Thoracic aorta (tissue), 2 donors: Measurements from ENCODE around the gene TAGAP. TPM values are rescaled to one million over a fixed set of nuclear protein-coding genes. Genes with fewer than 3 reads are reported as not detected.

Source experiments
- ATAC-seq: fragments of 150-250 bp; one replicate; pipeline ENCODE4 v1.8.0; 2017; ENCODE audit warnings: low read depth; ENCODE audit not compliant: insufficient number of reproducible peaks, low FRiP score
- DNase-seq: peaks from one replicate; pipeline ENCODE4 v3.0.0-alpha.2; 2020; ENCODE audit warnings: low spot score
- H3K27ac ChIP-seq, 2 donors: fragments of 200-600 bp; sonication (generic); 1 replicate in 1 of 2; 2 replicates in 1 of 2; pipeline ENCODE4 v1.5.1; 2016; ENCODE audit warnings: mild to moderate bottlenecking in 2 of 2, moderate library complexity in 2 of 2
- H3K27me3 ChIP-seq: fragments of 200-600 bp; sonication (generic); replicated peaks from 2 replicates; pipeline ENCODE4 v1.6.0; 2016; ENCODE audit warnings: mild to moderate bottlenecking; ENCODE audit not compliant: insufficient read depth
- H3K36me3 ChIP-seq: fragments of 200-600 bp; sonication (generic); one replicate; pipeline ENCODE4 v1.5.1; 2016
- H3K4me1 ChIP-seq, 2 donors: fragments of 200-600 bp; sonication (generic); 1 replicate in 1 of 2; 2 replicates in 1 of 2; pipeline versions ENCODE4 v1.5.1 to v1.6.0; 2016; ENCODE audit warnings: low read depth in 2 of 2, mild to moderate bottlenecking in 1 of 2; ENCODE audit not compliant: control insufficient read depth in 1 of 2
- H3K4me3 ChIP-seq: fragments of 200-600 bp; sonication (generic); 2 replicates; pipeline ENCODE4 v1.5.1; 2016; ENCODE audit warnings: mild to moderate bottlenecking
- H3K9me3 ChIP-seq: fragments of 200-600 bp; sonication (generic); 2 replicates; pipeline ENCODE4 v1.5.1; 2016
- total RNA-seq, 2 donors: library from RNA; depleted of rRNA; stranded (reverse); fragments of >200 nt; gene quantifications; one replicate each; pipeline versions ENCODE4 v1.1.0 to v1.2.3, GENCODE V29; 2016
- TF ChIP-seq, protein P1 (sequence below): fragments of 200-600 bp; sonication (generic); IDR thresholded peaks from one replicate; pipeline ENCODE4 v1.5.1; 2019; ENCODE audit warnings: antibody characterized with exemption

TAGAP gene
- total RNA-seq, 2 donors from 2014 or later: 3.2 to 6.2 TPM

DNA sequence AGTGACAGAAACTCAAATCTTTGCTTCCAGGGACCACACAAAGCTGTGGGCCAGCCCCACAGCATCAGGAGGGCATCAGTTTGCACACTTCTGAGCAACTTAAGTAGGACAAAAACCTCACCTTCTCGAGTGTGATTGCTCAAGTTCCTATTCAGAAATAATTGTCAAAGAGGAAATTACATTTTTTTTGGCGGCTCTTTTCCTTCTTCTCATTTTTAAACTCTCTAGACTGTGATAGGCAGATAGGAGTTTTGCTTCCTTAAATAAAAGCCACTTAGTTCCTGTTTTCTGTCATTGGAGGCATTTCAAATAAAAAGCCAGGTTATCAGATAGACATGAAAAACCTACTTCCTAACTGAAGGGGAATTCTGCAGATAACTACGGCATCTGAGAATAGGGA lies 11.2 kb upstream of the TAGAP start:
- Histone ChIP-seq H3K4me3 (no peak overlapping the region), H3K9me3 (no peaks in the 10 kb centered on the region), H3K27ac (no peak overlapping the region), H3K27me3 (no peaks in the 10 kb centered on the region), H3K4me1 (no peaks in the 10 kb centered on the region), H3K36me3 (no peaks in the 10 kb centered on the region)
- TF ChIP-seq, protein P1, sequence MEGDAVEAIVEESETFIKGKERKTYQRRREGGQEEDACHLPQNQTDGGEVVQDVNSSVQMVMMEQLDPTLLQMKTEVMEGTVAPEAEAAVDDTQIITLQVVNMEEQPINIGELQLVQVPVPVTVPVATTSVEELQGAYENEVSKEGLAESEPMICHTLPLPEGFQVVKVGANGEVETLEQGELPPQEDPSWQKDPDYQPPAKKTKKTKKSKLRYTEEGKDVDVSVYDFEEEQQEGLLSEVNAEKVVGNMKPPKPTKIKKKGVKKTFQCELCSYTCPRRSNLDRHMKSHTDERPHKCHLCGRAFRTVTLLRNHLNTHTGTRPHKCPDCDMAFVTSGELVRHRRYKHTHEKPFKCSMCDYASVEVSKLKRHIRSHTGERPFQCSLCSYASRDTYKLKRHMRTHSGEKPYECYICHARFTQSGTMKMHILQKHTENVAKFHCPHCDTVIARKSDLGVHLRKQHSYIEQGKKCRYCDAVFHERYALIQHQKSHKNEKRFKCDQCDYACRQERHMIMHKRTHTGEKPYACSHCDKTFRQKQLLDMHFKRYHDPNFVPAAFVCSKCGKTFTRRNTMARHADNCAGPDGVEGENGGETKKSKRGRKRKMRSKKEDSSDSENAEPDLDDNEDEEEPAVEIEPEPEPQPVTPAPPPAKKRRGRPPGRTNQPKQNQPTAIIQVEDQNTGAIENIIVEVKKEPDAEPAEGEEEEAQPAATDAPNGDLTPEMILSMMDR: no peak
- DNase-seq: no peak
- ATAC-seq: no peak

DNA sequence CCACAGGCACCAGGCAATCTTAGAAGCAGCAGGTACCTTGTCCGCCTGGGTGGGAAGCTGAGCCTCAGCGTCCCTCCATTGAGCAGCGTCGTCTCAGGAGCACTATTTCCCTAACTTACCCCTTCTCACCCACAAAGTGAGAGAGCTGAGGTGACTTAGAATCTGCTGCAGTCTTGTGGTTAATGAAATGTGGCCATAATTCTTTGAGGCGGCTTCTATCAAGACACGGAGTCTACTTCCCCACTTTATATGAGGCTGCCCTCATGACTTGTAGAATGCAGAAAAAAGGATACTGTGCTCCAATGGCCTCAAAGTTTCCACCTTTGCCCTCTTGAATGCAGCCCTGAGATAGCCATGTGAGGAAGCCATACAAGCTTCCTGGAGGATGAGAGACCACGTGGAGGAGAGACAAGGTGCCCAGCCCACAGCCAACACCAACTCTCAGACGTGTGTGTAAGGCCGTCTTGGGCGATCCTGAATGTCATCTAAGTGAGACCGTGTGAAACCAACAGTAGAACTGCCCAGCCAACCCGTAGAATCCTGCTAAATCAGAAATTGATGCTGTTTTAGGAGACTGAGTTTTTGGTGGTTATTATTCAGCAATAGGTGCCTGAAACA lies 9.1 kb upstream of the TAGAP start:
- H3K27ac ChIP-seq: no peak overlapping the region
- no peak overlapping the region for H3K4me3 ChIP-seq
- H3K36me3 ChIP-seq: no peaks in the 10 kb centered on the region
- no peaks in the 10 kb centered on the region for H3K27me3 ChIP-seq
- ATAC-seq (no peak), DNase-seq (no peak)
- no peaks in the 10 kb centered on the region for H3K9me3 ChIP-seq
- TF ChIP-seq, protein P1: no peak
- no peaks in the 10 kb centered on the region for H3K4me1 ChIP-seq

DNA sequence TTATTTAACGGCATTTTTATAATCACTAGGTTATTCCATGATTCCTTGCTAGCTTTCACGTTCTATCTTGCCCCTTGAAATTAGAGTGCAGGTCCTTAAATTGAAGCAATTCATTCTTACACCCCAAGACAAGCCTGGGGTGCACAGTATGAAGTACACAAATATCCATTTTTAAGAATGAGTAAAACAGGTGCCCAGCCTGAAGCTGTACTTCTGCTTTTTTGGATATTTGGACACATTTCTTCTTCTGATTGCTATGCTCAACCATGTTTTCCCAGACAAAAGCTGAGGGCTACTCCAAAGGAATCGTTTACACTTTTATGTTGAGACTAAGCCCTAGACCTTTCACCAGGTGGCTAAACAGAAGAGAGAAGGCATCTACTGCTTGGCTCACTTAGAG lies 7.9 kb upstream of the TAGAP start:
- Histone ChIP-seq H3K9me3 (no peaks in the 10 kb centered on the region), H3K4me1 (no peaks in the 10 kb centered on the region), H3K4me3 (no peak overlapping the region), H3K36me3 (no peaks in the 10 kb centered on the region), H3K27ac (no peak overlapping the region), H3K27me3 (no peaks in the 10 kb centered on the region)
- DNase-seq: no peak
- TF ChIP-seq, protein P1: no peak
- ATAC-seq: no peak

DNA sequence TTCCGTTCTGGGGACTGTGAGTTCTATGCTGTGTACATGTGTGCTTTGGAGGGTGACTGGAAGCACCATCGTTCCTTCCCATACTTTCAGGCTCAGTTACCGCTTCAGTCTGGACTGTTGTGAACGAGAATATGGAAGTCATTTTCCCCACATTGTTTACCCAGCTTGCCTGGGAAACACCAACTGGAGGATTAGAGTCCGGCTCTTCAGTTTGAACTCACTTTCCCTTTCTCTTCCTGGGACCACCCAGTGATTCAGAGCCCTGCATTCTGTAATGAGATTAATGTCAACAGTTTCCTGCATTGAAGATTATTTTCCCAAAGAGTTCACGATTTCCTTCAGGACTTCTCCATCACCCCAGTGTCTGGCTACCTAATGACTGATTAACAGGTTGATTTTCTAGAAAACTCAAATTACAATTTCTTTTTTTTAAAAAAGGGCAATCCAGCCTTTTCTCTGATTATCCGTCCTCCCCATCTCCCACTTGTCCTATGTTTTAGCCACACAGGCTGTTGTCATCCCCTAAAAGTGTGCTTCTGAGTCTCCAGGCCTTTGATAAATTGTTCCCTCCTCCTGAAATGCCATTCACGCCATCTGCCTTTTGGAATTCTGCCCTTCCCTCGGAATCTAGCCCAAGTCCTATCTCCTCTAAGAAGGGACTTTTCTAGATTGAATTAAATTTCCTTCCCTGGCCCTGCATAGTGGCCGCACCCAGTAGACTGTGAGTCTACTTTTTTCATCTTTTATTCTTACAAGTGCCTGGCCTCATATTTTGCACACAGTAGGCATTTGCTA lies 3.3 kb upstream of the TAGAP start:
- no peak for DNase-seq
- Histone ChIP-seq H3K27me3 (no peaks in the 10 kb centered on the region), H3K36me3 (no peaks in the 10 kb centered on the region), H3K4me1 (no peaks in the 10 kb centered on the region), H3K4me3 (no peak overlapping the region), H3K27ac (no peak overlapping the region), H3K9me3 (no peaks in the 10 kb centered on the region)
- ATAC-seq: no peak
- TF ChIP-seq, protein P1: no peak

DNA sequence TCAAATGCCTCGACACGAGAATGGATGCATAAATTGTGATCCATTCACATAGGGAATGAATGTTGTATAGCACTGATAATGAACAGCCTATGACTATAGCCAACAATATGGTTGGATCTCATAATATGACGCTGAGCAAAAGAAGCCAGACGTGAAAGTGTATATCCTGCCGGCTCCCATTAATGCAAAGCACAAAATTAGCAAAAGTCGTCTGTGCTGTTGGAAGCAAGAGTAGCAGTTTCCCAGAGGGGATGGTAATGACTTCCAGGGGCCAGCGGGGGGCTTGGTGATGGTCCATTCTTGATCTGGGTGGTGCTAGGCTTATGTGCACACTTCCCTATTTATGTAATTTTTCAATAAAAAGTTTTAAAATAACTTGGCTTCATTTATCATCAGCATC lies 1.0 kb upstream of the TAGAP start:
- Histone ChIP-seq H3K4me1 (no peaks in the 10 kb centered on the region), H3K27ac (no peak overlapping the region), H3K36me3 (no peaks in the 10 kb centered on the region), H3K27me3 (no peaks in the 10 kb centered on the region), H3K9me3 (no peaks in the 10 kb centered on the region), H3K4me3 (no peak overlapping the region)
- ATAC-seq (no peak), DNase-seq (no peak)
- TF ChIP-seq, protein P1: no peak
